Mesodermal cell (in vitro differentiated cells): ENCODE data around the gene SRI.

Experiments used
- H3K27ac ChIP-seq: 2 replicates; pipeline ENCODE4 v1.7.0; 2013; ENCODE audit warnings: mild to moderate bottlenecking, low read depth, low read length, moderate library complexity; ENCODE audit not compliant: severe bottlenecking
- H3K36me3 ChIP-seq: 2 replicates; pipeline ENCODE4 v1.7.1; 2013; ENCODE audit warnings: mild to moderate bottlenecking, low read length, moderate library complexity; ENCODE audit not compliant: control insufficient read depth, insufficient read depth
- H3K4me1 ChIP-seq: one replicate; pipeline ENCODE4 v1.7.1; 2013; ENCODE audit warnings: mild to moderate bottlenecking, low read length; ENCODE audit not compliant: insufficient read depth, control insufficient read depth, poor library complexity, severe bottlenecking
- H3K4me3 ChIP-seq: 2 replicates; pipeline ENCODE4 v1.7.0; 2013; ENCODE audit warnings: low read length, control low read depth, mild to moderate bottlenecking; ENCODE audit not compliant: insufficient read depth, poor library complexity, severe bottlenecking; ENCODE audit errors: extremely low read depth
- H3K9me3 ChIP-seq: 2 replicates; pipeline ENCODE4 v1.7.1; 2013; ENCODE audit warnings: mild to moderate bottlenecking, low read length, moderate library complexity; ENCODE audit not compliant: control insufficient read depth
- WGBS, 2 experiments: methylation state at CpG; one replicate each; pipeline ENCODE4 v1.1.5; 2013; ENCODE audit warnings: missing lambda C conversion rate in 2 of 2; ENCODE audit not compliant: insufficient coverage in 2 of 2; 5-methylcytosine and 5-hydroxymethylcytosine counted together

SRI gene

GRCh38 chr7:88256906-88257305 is 37.1 kb upstream of the SRI start:
- no peak overlapping the region for H3K27ac ChIP-seq
- peaks cover 3% of the 10 kb centered on the region for H3K9me3 ChIP-seq
- H3K4me3 ChIP-seq, result no peak overlapping the region
- H3K36me3 ChIP-seq, result no peaks in the 10 kb centered on the region
- H3K4me1 ChIP-seq, result peaks cover 4% of the 10 kb centered on the region

- H3K4me3 ChIP-seq, result no peak overlapping the region
These were observed 35.0 kb upstream of the SRI start for GRCh38 chr7:88254721-88255424.

GRCh38 chr7:88253640-88254039 is 33.8 kb upstream of the SRI start:
- peaks cover 3% of the 10 kb centered on the region for H3K9me3 ChIP-seq
- H3K4me1 ChIP-seq, result peaks cover 4% of the 10 kb centered on the region
- no peak overlapping the region for H3K27ac ChIP-seq
- no peaks in the 10 kb centered on the region for H3K36me3 ChIP-seq
- H3K4me3 ChIP-seq, result no peak overlapping the region

More at GRCh38 chr7:88254721-88255424, 35.0 kb upstream of the SRI start:
- WGBS, 2 experiments, result 80 to 83% methylated on average over 2 of the region's 2 CpGs
- no peaks in the 10 kb centered on the region for H3K36me3 ChIP-seq
- peaks cover 3% of the 10 kb centered on the region for H3K9me3 ChIP-seq
- peaks cover 4% of the 10 kb centered on the region for H3K4me1 ChIP-seq
- H3K27ac ChIP-seq, result no peak overlapping the region

GRCh38 chr7:88244258-88244657 is 24.4 kb upstream of the SRI start:
- whole genome bisulfite sequencing, 2 experiments, result no CpG with 5 or more reads among the region's 1 CpG
- H3K4me1 ChIP-seq, result no peaks in the 10 kb centered on the region
- no peak overlapping the region for H3K27ac ChIP-seq
- H3K4me3 ChIP-seq, result no peak overlapping the region
- H3K36me3 ChIP-seq, result no peaks in the 10 kb centered on the region
- H3K9me3 ChIP-seq, result no peaks in the 10 kb centered on the region

GRCh38 chr7:88243345-88243909 is 23.6 kb upstream of the SRI start:
- Histone ChIP-seq H3K4me1 (no peaks in the 10 kb centered on the region), H3K4me3 (no peak overlapping the region), H3K27ac (no peak overlapping the region), H3K9me3 (no peaks in the 10 kb centered on the region), H3K36me3 (no peaks in the 10 kb centered on the region)
- WGBS, 2 experiments, result 80 to 83% methylated on average over 1 of the region's 2 CpGs

- Histone ChIP-seq H3K27ac (no peak overlapping the region), H3K4me3 (no peak overlapping the region), H3K36me3 (no peaks in the 10 kb centered on the region), H3K4me1 (no peaks in the 10 kb centered on the region), H3K9me3 (no peaks in the 10 kb centered on the region)
- WGBS, 2 experiments, result no CpG with 5 or more reads among the region's 1 CpG
These were observed 20.0 kb upstream of the SRI start for GRCh38 chr7:88239852-88240251.

GRCh38 chr7:88233828-88234227 is 14.0 kb upstream of the SRI start:
- Histone ChIP-seq H3K4me3 (no peak overlapping the region), H3K36me3 (no peaks in the 10 kb centered on the region), H3K9me3 (no peaks in the 10 kb centered on the region), H3K4me1 (no peaks in the 10 kb centered on the region), H3K27ac (no peak overlapping the region)

- 72 to 77% methylated on average over 4 of the region's 5 CpGs for WGBS, 2 experiments
- H3K27ac ChIP-seq, result no peak overlapping the region
- peaks cover 4% of the 10 kb centered on the region for H3K9me3 ChIP-seq
- no peak overlapping the region for H3K4me3 ChIP-seq
- H3K36me3 ChIP-seq, result no peaks in the 10 kb centered on the region
- H3K4me1 ChIP-seq, result no peaks in the 10 kb centered on the region
These were observed 10.8 kb upstream of the SRI start for GRCh38 chr7:88230646-88231045.

GRCh38 chr7:88229302-88229995 is 9.6 kb upstream of the SRI start:
- Histone ChIP-seq H3K27ac (no peak overlapping the region), H3K4me3 (no peak overlapping the region), H3K4me1 (no peaks in the 10 kb centered on the region), H3K36me3 (no peaks in the 10 kb centered on the region), H3K9me3 (peaks cover 4% of the 10 kb centered on the region)
- WGBS, 2 experiments, result 100% methylated on average over 2 to 4 of the region's 4 CpGs

- H3K4me1 ChIP-seq, result no peaks in the 10 kb centered on the region
- no peak overlapping the region for H3K27ac ChIP-seq
- H3K36me3 ChIP-seq, result no peaks in the 10 kb centered on the region
- no peak overlapping the region for H3K4me3 ChIP-seq
- 87 to 92% methylated on average over 6 of the region's 6 CpGs for WGBS, 2 experiments
- peaks cover 4% of the 10 kb centered on the region for H3K9me3 ChIP-seq
These were observed 7.2 kb upstream of the SRI start for GRCh38 chr7:88226886-88227516.

GRCh38 chr7:88226201-88226600 is 6.4 kb upstream of the SRI start:
- Histone ChIP-seq H3K4me3 (no peak overlapping the region), H3K27ac (no peak overlapping the region), H3K4me1 (no peaks in the 10 kb centered on the region), H3K9me3 (peaks cover 4% of the 10 kb centered on the region), H3K36me3 (no peaks in the 10 kb centered on the region)
- WGBS, 2 experiments, result 78 to 100% methylated on average over 2 of the region's 4 CpGs
